ENCODE results near the gene GFRAL. TPM values are rescaled to one million over a fixed set of nuclear protein-coding genes. Genes with fewer than 3 reads are reported as not detected.

The GFRAL gene
- total and polyA plus RNA-seq, 2 donors (not counting 3 experiments of a cell fraction or from before 2014, with no cell fraction given): not detected

DNA sequence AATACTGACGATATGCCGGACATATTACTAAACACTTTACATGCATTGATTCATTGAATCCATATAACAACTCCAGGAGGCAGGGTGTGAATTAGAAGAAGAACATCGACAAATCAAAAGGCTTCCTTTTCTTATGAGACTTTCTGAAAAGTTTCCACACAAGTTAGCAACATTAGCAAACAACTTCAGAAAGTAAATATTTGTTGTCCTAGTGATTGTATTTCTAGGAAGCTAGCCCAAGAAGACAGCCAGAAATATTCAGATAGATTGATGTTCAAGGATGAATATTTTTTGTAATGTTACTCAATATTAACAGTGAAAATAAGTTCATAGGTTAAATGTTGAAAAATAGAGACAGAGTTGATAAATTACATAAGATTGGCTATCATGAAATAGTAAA is 120.6 kb downstream of the GFRAL start:
- no peak for FAIRE-seq

DNA sequence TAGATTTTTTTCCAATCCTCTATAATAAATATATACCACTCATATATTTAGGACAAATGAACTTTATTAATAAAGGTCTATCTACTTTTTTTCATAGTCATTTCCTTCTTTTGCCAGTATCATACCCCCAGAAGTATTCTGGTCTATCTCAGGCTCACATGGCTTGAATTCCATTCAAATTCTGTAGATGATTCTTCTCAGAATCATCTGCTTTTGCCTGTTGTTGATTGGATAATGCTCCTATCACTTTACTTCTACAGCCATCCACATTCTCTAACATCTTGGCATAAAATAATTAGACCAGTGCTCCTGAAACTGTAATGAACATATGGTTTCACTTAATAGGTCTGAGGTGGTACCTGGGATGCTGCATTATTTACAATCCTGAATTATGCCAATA is 121.2 kb downstream of the GFRAL start:
- Histone ChIP-seq H3K27ac (ENCODE audit: insufficient read depth, low read depth, low read length) (no peak overlapping the region), H3K27me3 (ENCODE audit: control insufficient read depth in 2 of 2, insufficient read depth in 2 of 2, low read length in 2 of 2) (no peaks in the 10 kb centered on the region), H3K9me1 (replicated peaks; ENCODE audit: control insufficient read depth, extremely low read depth, insufficient read depth, low read length) (no peaks in the 10 kb centered on the region), H4K20me1 (replicated peaks; ENCODE audit: control insufficient read depth, extremely low read depth, insufficient read depth, low read length) (no peaks in the 10 kb centered on the region), H3K4me1 (ENCODE audit: control insufficient read depth, extremely low read depth, insufficient read depth, low read length) (no peaks in the 10 kb centered on the region), H2AFZ (ENCODE audit: low read depth, low read length) (no peak overlapping the region), H3K79me2 (ENCODE audit: control insufficient read depth, insufficient read depth, low read length) (no peaks in the 10 kb centered on the region), H3K4me2 (ENCODE audit: insufficient read depth, low read length) (no peak overlapping the region), H3K4me3 (replicated peaks in 1 of 3; ENCODE audit: insufficient read depth in 1 of 3, low read depth in 1 of 3, low read length in 3 of 3) (no peak overlapping the region), H3K9ac (replicated peaks; ENCODE audit: extremely low read depth, insufficient read depth, low read length) (no peak overlapping the region), H3K9me3 (replicated peaks; ENCODE audit: control insufficient read depth, insufficient read depth, low read length) (no peaks in the 10 kb centered on the region), H3K36me3 (ENCODE audit: control insufficient read depth in 2 of 2, extremely low read depth in 1 of 2, insufficient read depth in 2 of 2, low read length in 2 of 2) (no peaks in the 10 kb centered on the region)
- TF ChIP-seq GATA2 (IDR thresholded peaks at IDR 0.05; ENCODE audit: insufficient read depth, insufficient read length, low read depth, low read length): no peak
- no peak for TF ChIP-seq MYC (IDR thresholded peaks at IDR 0.05; ENCODE audit: low read depth, low read length)
- TF ChIP-seq, protein P1, sequence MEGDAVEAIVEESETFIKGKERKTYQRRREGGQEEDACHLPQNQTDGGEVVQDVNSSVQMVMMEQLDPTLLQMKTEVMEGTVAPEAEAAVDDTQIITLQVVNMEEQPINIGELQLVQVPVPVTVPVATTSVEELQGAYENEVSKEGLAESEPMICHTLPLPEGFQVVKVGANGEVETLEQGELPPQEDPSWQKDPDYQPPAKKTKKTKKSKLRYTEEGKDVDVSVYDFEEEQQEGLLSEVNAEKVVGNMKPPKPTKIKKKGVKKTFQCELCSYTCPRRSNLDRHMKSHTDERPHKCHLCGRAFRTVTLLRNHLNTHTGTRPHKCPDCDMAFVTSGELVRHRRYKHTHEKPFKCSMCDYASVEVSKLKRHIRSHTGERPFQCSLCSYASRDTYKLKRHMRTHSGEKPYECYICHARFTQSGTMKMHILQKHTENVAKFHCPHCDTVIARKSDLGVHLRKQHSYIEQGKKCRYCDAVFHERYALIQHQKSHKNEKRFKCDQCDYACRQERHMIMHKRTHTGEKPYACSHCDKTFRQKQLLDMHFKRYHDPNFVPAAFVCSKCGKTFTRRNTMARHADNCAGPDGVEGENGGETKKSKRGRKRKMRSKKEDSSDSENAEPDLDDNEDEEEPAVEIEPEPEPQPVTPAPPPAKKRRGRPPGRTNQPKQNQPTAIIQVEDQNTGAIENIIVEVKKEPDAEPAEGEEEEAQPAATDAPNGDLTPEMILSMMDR (IDR thresholded peaks at IDR 0.05; ENCODE audit: extremely low read depth in 1 of 2, insufficient read depth in 1 of 2, low read depth in 1 of 2, low read length in 2 of 2): no peak
- no peak for TF ChIP-seq POLR2AphosphoS5 (IDR thresholded peaks at IDR 0.05; ENCODE audit: insufficient read depth, low read depth, low read length)
- no peak for TF ChIP-seq JUN (IDR thresholded peaks at IDR 0.05; ENCODE audit: borderline replicate concordance, insufficient read depth, insufficient read length, low read depth)
- TF ChIP-seq EZH2 (IDR thresholded peaks at IDR 0.05; ENCODE audit: borderline replicate concordance, low read depth, low read length, severe bottlenecking): no peak
- no peak for TF ChIP-seq FOS (IDR thresholded peaks at IDR 0.05; ENCODE audit: borderline replicate concordance, insufficient read depth, low read length)
- TF ChIP-seq POLR2A (IDR thresholded peaks at IDR 0.05; ENCODE audit: low read depth, low read length): no peak
- DNase-seq (ENCODE audit: low read depth, low spot score) (no peak), FAIRE-seq (no peak)
- POLR2A ChIA-PET: no interaction called here
- intact Hi-C loops (cut with micrococcal nuclease) (loop anchor here (5.0 kb wide), 1 partner anchor 169 kb away; no protein-coding TSS in a partner anchor), dilution Hi-C loops (cut with MboI; ENCODE audit: extremely low pct_ligation_motif_present, low sequenced_read_pairs) (no loop called here)
- BruUV-seq (replicated peaks): no TSS peak
- CTCF ChIA-PET: interaction anchor here (0.9 to 5.3 kb wide), 5 partner anchors 172 to 844 kb away, joined by 4 to 68 read pairs (median 10); no protein-coding TSS in a partner anchor

More for the DNA sequence above, 120.6 kb downstream of the GFRAL start:
- H3K27ac ChIP-seq (ENCODE audit: insufficient read depth, low read depth, low read length): no peak overlapping the region
- no peak overlapping the region for H3K4me3 ChIP-seq (replicated peaks in 1 of 3; ENCODE audit: insufficient read depth in 1 of 3, low read depth in 1 of 3, low read length in 3 of 3)
- ChIA-PET CTCF (interaction anchor here (0.9 to 5.3 kb wide), 7 partner anchors 8 to 845 kb away, joined by 3 to 76 read pairs (median 20); no protein-coding TSS in a partner anchor), POLR2A (no interaction called here)
- dilution Hi-C loops (cut with MboI; ENCODE audit: extremely low pct_ligation_motif_present, low sequenced_read_pairs) (no loop called here), intact Hi-C loops (cut with micrococcal nuclease) (loop anchor here (5.0 kb wide), 1 partner anchor 169 kb away; no protein-coding TSS in a partner anchor)
- no peaks in the 10 kb centered on the region for H3K9me3 ChIP-seq (replicated peaks; ENCODE audit: control insufficient read depth, insufficient read depth, low read length)
- no peak for TF ChIP-seq EZH2 (IDR thresholded peaks at IDR 0.05; ENCODE audit: borderline replicate concordance, low read depth, low read length, severe bottlenecking)
- TF ChIP-seq MYC (IDR thresholded peaks at IDR 0.05; ENCODE audit: low read depth, low read length): no peak
- TF ChIP-seq, protein P1 (IDR thresholded peaks at IDR 0.05; ENCODE audit: extremely low read depth in 1 of 2, insufficient read depth in 1 of 2, low read depth in 1 of 2, low read length in 2 of 2): no peak
- no peak for TF ChIP-seq GATA2 (IDR thresholded peaks at IDR 0.05; ENCODE audit: insufficient read depth, insufficient read length, low read depth, low read length)
- H2AFZ ChIP-seq (ENCODE audit: low read depth, low read length): no peak overlapping the region
- H4K20me1 ChIP-seq (replicated peaks; ENCODE audit: control insufficient read depth, extremely low read depth, insufficient read depth, low read length): no peaks in the 10 kb centered on the region
- no peak overlapping the region for H3K4me2 ChIP-seq (ENCODE audit: insufficient read depth, low read length)
- no peaks in the 10 kb centered on the region for H3K79me2 ChIP-seq (ENCODE audit: control insufficient read depth, insufficient read depth, low read length)
- no peak for DNase-seq (ENCODE audit: low read depth, low spot score)
- H3K4me1 ChIP-seq (ENCODE audit: control insufficient read depth, extremely low read depth, insufficient read depth, low read length): no peaks in the 10 kb centered on the region
- H3K9ac ChIP-seq (replicated peaks; ENCODE audit: extremely low read depth, insufficient read depth, low read length): no peak overlapping the region
- no peaks in the 10 kb centered on the region for H3K36me3 ChIP-seq (ENCODE audit: control insufficient read depth in 2 of 2, extremely low read depth in 1 of 2, insufficient read depth in 2 of 2, low read length in 2 of 2)
- no peaks in the 10 kb centered on the region for H3K9me1 ChIP-seq (replicated peaks; ENCODE audit: control insufficient read depth, extremely low read depth, insufficient read depth, low read length)
- no TSS peak for BruUV-seq (replicated peaks)
- peaks cover 0 to 3% of the 10 kb centered on the region in 2 experiments for H3K27me3 ChIP-seq (ENCODE audit: control insufficient read depth in 2 of 2, insufficient read depth in 2 of 2, low read length in 2 of 2)
